GM12874 (cell line): ENCODE measurements around the gene CDK19.

Source experiments
- TF ChIP-seq, protein P1 (sequence below): IDR thresholded peaks from 2 replicates; pipeline ENCODE4 v1.5.1; 2011; ENCODE audit warnings: low read depth, mild to moderate bottlenecking, control low read depth, low read length, moderate library complexity; ENCODE audit not compliant: insufficient read depth

CDK19 gene

DNA sequence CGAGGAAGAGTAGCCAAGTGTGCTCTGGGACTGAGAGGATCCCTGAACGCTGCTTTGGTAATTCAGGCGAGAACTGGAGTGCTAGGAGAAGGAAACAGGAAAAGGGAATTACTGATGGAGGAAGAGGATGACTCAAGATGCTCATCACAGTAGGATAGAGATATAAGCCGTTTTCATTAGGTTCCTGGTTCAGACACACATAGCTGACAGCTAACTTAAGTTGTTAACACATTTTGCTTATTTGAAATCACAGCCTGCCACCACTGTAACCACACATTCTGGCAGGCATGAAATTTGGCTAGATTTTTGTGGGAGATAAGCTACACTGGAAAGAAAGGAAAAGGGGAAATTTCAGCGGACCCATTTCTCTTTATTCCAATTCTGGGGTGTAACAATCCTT is 200.7 kb downstream of the CDK19 start:
- TF ChIP-seq, protein P1, sequence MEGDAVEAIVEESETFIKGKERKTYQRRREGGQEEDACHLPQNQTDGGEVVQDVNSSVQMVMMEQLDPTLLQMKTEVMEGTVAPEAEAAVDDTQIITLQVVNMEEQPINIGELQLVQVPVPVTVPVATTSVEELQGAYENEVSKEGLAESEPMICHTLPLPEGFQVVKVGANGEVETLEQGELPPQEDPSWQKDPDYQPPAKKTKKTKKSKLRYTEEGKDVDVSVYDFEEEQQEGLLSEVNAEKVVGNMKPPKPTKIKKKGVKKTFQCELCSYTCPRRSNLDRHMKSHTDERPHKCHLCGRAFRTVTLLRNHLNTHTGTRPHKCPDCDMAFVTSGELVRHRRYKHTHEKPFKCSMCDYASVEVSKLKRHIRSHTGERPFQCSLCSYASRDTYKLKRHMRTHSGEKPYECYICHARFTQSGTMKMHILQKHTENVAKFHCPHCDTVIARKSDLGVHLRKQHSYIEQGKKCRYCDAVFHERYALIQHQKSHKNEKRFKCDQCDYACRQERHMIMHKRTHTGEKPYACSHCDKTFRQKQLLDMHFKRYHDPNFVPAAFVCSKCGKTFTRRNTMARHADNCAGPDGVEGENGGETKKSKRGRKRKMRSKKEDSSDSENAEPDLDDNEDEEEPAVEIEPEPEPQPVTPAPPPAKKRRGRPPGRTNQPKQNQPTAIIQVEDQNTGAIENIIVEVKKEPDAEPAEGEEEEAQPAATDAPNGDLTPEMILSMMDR = no peak

DNA sequence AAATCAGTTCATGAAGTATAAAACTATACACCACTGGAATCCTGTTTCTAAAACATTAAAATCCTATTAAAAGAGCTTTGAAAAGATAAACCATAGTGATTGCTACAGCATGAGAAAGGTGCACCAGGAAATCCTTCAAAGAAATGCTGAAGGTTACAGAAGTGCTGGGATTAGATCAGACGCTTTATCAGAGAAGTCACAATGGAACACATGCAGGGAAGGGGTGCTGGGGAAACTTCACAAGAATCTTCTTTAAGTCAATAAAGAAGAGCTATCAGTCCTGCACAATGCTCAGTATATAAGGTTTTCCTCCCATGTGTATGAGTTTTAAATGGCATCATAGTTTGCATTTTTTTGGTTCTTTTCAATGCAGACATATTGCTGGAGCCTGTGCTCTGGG is 201.2 kb downstream of the CDK19 start:
- TF ChIP-seq, protein P1 = no peak

DNA sequence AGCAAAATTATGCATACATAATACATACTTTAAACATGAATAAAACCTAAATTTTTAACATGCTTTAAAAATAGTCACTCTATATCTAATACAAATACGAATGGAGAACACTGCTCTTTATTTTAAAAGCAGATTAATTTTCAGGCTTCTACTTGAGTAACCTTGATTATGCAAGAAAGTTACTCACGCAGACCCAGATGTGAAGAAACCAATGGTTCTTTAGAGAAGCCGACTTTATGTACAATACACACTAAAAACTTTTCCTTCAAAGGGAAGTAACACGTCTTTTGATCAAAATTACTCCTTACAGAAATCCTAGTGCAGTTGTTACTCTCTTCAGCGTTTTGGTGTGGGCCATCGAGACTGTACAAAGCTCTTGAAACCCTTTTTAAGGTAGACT is 201.9 kb downstream of the CDK19 start:
- TF ChIP-seq, protein P1 = no peak

DNA sequence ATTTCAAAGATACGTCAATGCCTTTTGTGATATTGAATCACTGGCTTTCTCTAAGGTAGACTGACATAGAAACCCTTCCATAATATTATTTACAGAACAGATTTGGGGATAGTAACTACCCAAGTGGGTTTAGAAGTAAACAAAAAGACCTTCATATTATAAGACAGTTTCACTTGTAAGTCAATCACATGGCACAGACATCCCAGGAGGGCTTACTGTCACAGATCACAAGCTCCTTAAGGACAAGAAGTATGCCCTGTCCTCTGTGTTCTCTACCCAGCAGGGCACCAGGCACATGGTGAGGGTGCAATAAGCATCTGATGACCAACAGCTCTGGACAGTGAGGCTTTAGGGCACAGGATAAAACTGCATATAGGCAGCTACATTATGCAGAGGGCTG is 203.0 kb downstream of the CDK19 start:
- TF ChIP-seq, protein P1 = no peak

DNA sequence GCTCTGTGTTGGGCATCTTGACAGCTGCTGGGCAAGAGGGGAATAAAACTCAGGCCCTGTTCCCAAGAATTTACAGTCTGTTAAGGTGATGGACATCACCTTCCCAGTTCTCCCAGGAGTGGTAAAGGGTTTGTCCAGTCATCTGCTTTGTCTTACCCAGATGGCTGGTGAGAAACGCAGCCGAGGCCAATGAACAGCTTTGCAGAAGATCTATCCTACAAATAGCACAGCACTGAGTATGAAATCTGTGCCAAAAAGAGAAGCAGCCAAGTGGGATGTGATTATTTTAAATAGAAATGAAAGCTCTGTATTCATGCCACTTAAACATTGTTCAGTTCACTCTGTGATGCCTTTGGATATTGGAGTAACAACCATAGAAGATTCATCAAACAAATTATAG is 206.2 kb downstream of the CDK19 start:
- TF ChIP-seq, protein P1 = no peak

DNA sequence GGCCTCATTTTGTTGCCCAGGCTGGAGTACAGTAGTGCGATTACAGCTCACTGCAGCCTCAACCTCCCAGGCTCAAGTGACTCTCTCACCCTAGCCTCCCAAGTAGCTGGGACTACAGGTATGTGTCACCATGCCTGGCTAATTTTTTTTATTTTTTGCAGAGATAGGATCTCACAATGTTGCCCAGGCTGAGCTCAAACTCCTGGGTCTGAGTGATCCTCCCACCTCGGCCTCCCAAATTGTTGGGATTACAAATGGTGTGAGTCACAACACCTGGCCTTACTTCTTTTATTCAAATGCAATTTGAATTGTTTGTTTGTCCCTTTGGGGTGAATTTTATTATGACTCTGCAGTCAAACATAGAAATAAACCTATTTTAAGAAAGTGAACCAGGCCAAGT is 207.1 kb downstream of the CDK19 start:
- TF ChIP-seq, protein P1 = no peak

DNA sequence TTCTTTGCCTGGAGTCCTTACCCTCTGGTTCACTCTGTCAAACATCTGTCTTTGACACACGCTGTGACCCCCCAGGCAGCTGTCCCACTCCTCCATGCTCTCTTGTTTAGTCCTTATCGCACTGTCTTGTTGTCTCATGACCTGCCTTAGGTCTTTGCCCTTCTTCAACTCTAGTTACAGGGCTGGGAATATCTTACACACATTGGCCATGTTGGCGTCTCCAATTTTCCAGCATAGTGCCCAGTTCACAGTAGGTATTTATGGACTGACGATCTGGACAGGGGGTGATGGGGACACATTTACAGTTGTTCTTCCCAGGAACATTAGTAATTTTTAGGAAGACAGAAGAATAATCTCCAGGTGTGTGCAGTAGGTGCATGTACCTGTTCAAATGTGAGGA is 209.1 kb downstream of the CDK19 start:
- TF ChIP-seq, protein P1 = no peak

DNA sequence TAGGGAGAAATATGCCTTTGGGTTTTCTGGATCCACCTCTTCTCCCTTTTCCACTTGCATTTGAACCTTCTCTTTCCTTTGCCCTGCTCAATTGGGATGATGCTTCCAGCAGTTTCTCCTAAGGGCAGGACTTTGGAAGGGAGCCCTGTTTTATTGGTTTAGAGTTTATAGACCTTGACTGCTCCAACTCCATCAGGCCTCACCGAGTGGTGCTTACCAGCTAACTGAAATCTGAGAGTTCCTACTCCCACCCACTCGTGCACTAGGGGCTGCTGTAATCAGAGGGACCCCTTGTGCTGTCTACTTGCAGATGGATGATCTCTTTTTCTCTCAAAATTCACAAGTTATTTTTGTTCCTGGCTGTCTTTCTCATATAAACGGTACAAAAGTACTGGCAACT is 217.5 kb downstream of the CDK19 start:
- TF ChIP-seq, protein P1 = no peak
